ENCODE results near the gene TULP3. TPM values are rescaled to one million over a fixed set of nuclear protein-coding genes. Genes with fewer than 3 reads are reported as not detected.

TULP3 gene
- total RNA-seq, 4 donors from 2014 or later = 16.6 to 22.5 (median 20.6) TPM

DNA sequence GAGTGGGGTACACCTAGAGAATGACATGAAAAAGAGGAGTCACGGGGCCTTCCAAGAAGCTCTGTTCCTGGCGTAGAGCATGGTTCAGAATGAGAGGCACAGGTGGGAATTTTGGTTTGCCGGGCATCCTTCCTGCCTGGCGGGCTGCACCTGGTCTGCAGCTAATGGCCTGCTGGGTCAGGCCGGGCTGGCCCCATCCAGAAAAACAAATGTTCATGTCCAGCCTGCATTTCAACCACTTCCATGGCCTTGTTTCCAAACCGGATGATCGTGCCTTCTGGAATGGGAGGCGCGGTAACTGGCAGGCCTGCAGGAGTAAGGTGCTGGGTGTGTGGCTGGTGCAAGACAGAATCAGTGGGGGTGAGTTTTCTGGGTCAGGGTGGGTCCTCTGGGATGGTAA, 82.9 kb downstream of the TULP3 start:
- TF ChIP-seq, protein P1, sequence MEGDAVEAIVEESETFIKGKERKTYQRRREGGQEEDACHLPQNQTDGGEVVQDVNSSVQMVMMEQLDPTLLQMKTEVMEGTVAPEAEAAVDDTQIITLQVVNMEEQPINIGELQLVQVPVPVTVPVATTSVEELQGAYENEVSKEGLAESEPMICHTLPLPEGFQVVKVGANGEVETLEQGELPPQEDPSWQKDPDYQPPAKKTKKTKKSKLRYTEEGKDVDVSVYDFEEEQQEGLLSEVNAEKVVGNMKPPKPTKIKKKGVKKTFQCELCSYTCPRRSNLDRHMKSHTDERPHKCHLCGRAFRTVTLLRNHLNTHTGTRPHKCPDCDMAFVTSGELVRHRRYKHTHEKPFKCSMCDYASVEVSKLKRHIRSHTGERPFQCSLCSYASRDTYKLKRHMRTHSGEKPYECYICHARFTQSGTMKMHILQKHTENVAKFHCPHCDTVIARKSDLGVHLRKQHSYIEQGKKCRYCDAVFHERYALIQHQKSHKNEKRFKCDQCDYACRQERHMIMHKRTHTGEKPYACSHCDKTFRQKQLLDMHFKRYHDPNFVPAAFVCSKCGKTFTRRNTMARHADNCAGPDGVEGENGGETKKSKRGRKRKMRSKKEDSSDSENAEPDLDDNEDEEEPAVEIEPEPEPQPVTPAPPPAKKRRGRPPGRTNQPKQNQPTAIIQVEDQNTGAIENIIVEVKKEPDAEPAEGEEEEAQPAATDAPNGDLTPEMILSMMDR (IDR thresholded peaks at IDR 0.05; ENCODE audit: low read depth) = no peak

DNA sequence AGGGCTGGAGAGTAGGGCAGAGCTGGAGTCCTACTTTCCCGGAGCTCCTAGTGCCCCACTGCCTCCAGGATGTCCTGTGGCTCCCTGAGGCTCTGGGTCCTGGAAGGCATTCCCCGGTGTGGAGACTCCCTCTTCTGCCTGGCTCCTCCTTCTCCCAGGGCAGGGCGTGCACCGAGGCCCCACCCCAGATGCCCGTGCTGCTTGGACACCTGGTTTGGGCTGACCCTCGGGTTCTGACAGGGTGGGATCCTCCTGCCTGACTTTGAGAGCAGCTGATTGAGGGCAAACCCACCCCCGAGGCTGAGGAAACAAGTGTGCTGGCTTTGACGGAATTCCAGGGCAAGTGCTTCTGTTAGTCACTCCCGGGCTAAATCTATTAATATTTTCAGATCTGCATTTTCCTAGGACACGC, 83.9 kb downstream of the TULP3 start:
- TF ChIP-seq, protein P1 (IDR thresholded peaks at IDR 0.05; ENCODE audit: low read depth) = no peak

DNA sequence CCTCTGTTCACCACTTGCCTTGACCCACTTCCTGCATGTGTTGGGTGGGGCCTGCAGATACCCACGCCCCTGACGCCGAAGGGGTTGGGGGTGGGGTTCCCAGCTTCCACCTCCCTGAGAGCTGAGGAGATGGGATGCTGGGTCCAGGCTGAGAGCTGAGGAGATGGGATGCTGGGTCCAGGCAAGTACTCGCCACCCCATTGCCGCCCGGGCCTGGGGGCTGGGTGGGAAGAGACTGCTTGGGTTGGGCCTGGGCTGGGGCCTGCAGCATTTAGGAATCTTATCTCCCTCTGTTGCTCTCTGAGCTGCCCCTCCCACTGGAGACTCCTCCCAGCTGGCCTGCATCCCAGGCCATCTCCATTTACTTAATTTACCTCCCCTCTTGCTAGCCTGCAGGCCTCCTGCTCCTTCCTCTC, 85.9 kb downstream of the TULP3 start:
- TF ChIP-seq, protein P1 (IDR thresholded peaks at IDR 0.05; ENCODE audit: low read depth) = no peak

DNA sequence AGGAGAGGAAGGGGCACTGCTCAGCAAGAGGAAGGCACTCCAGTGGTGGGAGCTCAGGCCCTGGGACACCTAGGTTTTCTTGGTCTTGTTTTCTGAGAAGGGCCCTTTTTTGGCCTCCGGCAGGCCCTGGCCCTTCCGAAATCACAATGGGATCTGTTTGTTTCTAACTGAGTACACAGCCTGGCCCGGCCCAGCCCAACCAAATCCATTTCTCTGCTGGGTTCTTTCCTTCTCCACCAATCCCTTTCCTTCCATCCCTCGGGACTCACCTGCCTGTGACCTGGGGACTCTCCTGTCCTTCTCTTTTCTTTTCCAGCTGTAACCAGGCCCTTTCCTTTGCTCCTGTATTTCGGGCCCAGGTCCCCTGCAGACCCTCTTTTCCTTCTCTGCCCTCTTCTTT, 87.1 kb downstream of the TULP3 start:
- TF ChIP-seq, protein P1 (IDR thresholded peaks at IDR 0.05; ENCODE audit: low read depth) = no peak

DNA sequence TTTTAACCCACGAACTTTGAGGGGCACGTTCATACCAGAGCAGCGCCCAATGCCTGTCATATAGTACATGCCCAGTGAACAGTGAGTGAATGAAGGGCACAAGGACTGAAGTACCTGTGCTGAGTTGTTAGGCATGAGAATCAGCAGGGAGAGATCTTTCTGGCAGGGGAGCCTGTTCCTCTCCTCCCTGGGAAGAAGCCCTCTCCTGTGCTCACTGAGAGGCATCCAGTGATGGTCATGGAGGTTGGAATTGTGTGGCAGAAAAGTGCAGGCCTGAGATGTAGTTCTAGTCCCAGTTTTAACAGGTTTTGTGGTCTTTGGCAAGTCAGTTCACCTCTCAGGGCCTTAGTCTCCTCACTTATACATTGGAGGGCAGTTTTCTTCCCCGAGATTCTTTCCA, 89.1 kb downstream of the TULP3 start:
- TF ChIP-seq, protein P1 (IDR thresholded peaks at IDR 0.05; ENCODE audit: low read depth) = no peak

DNA sequence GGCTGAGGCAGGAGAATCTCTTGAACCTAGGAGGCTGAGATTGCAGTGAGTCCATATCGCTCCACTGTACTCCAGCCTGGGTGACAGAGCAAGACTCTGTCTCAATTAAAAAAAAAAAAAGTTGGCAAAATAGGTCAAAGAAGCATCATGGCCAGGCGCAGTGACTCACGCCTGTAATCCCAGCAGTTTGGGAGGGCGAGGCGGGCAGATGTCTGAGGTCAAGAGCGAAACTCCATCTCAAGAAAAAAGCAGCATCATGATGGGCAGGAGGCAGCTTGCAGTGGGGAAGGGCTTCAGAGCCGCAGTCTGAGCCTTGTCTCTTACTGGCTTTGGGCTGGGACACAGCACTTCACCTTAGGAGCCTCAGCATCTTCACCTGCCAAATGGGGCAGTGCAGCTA, 89.9 kb downstream of the TULP3 start:
- TF ChIP-seq, protein P1 (IDR thresholded peaks at IDR 0.05; ENCODE audit: low read depth) = no peak

DNA sequence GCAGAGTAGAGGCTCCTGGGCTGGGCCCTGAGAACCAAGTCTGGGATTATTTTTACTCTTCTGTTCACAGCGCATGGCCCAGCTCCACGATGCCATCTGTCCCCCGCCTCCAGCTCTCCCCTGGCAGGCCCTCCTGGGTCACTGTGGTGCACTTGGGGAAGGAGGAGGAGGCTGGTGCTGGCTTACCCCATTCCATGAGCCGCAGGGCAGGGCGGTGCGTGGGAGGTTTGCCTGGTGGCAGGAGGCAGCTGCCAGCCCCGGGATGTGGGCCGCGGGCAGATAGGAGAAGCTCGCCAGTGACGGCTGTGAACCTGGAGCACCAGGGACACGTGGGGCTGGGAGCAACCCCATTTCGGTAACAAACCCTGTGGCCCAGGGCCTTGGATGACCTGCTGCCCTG, 91.7 kb downstream of the TULP3 start:
- TF ChIP-seq, protein P1 (IDR thresholded peaks at IDR 0.05; ENCODE audit: low read depth) = no peak
